HCT116 (cell line): ENCODE measurements around the gene BCR.

ENCODE experiments used
- EZH2 ChIP-seq: fragments of 200-600 bp; sonication (generic); IDR thresholded peaks from 2 replicates; pipeline ENCODE4 v1.6.1; 2017; ENCODE audit warnings: antibody characterized with exemption, mixed run types
- FOSL1 ChIP-seq: IDR thresholded peaks from 2 replicates; pipeline ENCODE4 v1.6.1; 2012; ENCODE audit warnings: low read depth
- JUND ChIP-seq: IDR thresholded peaks from 2 replicates; pipeline ENCODE4 v1.6.1; 2012
- POLR2A ChIP-seq: IDR thresholded peaks from 2 replicates; pipeline ENCODE4 v1.7.0; 2011; ENCODE audit warnings: borderline replicate concordance; ENCODE audit not compliant: insufficient read depth, insufficient read length; ENCODE audit errors: extremely low read depth
- RAD21 ChIP-seq: IDR thresholded peaks from 2 replicates; pipeline ENCODE4 v1.6.1; 2012; ENCODE audit warnings: low read depth, mild to moderate bottlenecking
- SRF ChIP-seq: IDR thresholded peaks from 2 replicates; pipeline ENCODE4 v1.6.1; 2012; ENCODE audit warnings: low read depth
- TCF7L2 ChIP-seq: IDR thresholded peaks from 2 replicates; pipeline ENCODE4 v1.7.0; 2011; ENCODE audit warnings: borderline replicate concordance, inconsistent platforms; ENCODE audit not compliant: insufficient read depth, insufficient read length; ENCODE audit errors: extremely low read depth
- YY1 ChIP-seq: IDR thresholded peaks from 2 replicates; pipeline ENCODE4 v1.6.1; 2011; ENCODE audit warnings: low read length, low read depth, moderate library complexity, mild to moderate bottlenecking; ENCODE audit not compliant: insufficient replicate concordance; ENCODE audit errors: extremely low read depth
- ZFX ChIP-seq: fragments of 450-650 bp; IDR thresholded peaks from 2 replicates; pipeline ENCODE4 v1.6.1; 2017
- ZNF274 ChIP-seq: fragments of 200-500 bp; sonication (Bioruptor generic); IDR thresholded peaks from 2 replicates; pipeline ENCODE4 v1.6.1; 2014; ENCODE audit warnings: mild to moderate bottlenecking, low read depth, low read length, inconsistent platforms
- TF ChIP-seq, protein P1 (sequence below): IDR thresholded peaks from 2 replicates; pipeline ENCODE4 v1.6.1; 2012
- TF ChIP-seq, protein P2 (sequence below), 3 experiments: fragments of 200-600 bp in 1 of 3; sonication (generic) in 1 of 3; IDR thresholded peaks in 2 of 3; conservative IDR thresholded peaks in 1 of 3; 2 replicates each; pipeline ENCODE4 v1.5.1; 2012 to 2017; ENCODE audit warnings: low read depth in 2 of 3, low read length in 2 of 3, antibody characterized with exemption in 1 of 3, borderline replicate concordance in 1 of 3, control low read depth in 1 of 3, mild to moderate bottlenecking in 1 of 3, mixed read lengths in 1 of 3, mixed run types in 1 of 3, moderate library complexity in 1 of 3; ENCODE audit not compliant: insufficient read depth in 1 of 3

DNA sequence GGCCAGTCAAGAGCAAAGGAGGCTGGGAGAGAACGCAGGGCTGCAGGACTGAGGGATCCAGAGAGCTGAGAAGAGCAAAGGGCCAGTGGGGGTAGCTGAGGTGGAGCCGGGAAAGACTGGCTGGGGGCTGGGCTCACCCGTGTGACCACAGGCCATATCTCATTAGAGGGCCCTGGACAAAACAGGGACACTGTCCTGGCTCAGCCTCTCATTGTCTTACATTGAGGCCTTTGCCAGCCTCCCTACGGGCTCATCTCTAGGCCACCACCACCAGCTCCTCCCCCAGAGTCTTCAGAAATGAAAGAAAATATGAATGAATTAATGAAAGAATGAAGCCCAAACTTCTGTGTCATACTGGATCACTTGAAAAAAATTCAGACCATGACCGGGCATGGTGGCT, 25.8 kb upstream of the BCR start:
- no peak for TF ChIP-seq JUND
- TF ChIP-seq POLR2A, result no peak
- no peak for TF ChIP-seq FOSL1
- TF ChIP-seq, protein P1, sequence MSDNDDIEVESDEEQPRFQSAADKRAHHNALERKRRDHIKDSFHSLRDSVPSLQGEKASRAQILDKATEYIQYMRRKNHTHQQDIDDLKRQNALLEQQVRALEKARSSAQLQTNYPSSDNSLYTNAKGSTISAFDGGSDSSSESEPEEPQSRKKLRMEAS, result no peak
- TF ChIP-seq, protein P2, sequence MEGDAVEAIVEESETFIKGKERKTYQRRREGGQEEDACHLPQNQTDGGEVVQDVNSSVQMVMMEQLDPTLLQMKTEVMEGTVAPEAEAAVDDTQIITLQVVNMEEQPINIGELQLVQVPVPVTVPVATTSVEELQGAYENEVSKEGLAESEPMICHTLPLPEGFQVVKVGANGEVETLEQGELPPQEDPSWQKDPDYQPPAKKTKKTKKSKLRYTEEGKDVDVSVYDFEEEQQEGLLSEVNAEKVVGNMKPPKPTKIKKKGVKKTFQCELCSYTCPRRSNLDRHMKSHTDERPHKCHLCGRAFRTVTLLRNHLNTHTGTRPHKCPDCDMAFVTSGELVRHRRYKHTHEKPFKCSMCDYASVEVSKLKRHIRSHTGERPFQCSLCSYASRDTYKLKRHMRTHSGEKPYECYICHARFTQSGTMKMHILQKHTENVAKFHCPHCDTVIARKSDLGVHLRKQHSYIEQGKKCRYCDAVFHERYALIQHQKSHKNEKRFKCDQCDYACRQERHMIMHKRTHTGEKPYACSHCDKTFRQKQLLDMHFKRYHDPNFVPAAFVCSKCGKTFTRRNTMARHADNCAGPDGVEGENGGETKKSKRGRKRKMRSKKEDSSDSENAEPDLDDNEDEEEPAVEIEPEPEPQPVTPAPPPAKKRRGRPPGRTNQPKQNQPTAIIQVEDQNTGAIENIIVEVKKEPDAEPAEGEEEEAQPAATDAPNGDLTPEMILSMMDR (IDR thresholded peaks at IDR 0.05 in 2 of 3, conservative IDR thresholded peaks at IDR 0.05 in 1 of 3; ENCODE audit: borderline replicate concordance in 1 of 3, insufficient read depth in 1 of 3, low read depth in 2 of 3, low read length in 2 of 3), result no peak
- TF ChIP-seq RAD21, result no peak
- TF ChIP-seq SRF, result no peak
- no peak for TF ChIP-seq TCF7L2
- no peak for TF ChIP-seq ZNF274
- TF ChIP-seq EZH2, result no peak
- TF ChIP-seq YY1, result no peak
- TF ChIP-seq ZFX, result no peak
